Stimulated activated CD8-positive, alpha-beta memory T cell treated with anti-CD3 and anti-CD28 coated beads, Interleukin-7, amount 100 ng/mL, for 4 hours (primary cell): ENCODE measurements around the gene LSAMP.

ENCODE experiments used
- DNase-seq, 2 donors: peaks; one replicate each; pipeline ENCODE4 v3.0.0-alpha.2; 2020; ENCODE audit warnings: low read depth in 2 of 2

LSAMP gene

DNA sequence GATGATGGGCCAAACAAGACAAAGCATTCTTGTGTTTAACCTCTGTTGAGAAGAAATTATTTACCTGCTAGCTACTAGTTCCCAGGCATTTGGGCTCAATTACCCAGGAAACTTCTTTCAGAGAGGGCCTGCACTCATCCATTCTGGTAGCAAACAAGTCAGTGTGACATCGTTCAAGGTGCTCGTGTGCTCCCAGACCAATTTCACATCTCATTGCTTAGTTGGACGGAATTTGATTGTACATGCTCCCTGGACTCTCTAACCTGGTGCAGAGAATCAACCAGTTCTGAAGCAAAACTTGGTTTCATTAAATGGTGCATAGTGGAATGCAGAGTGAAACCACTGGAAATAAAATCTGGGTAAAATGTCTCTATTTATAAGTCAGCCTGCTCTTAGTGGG lies 392.7 kb downstream of the LSAMP start:
- DNase-seq: no peak

DNA sequence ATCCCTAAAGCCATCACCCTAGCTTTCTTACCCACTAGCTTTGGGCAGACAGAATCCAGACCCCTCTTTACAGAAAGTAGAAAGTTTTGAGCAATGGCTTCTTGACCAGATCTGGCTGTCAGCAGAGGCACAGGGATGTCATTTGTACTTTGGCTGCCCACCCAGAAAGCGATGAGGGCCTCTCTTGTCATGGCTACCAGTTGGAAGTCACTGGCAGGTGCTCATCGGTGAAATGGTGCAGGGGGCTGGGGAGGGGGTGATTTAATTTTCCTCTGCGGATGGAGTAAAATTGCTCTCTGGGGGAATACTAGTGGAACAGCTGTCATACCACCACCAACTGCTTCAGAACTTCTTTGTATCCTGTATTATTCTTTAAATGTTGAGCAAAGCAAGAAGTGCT lies 393.7 kb downstream of the LSAMP start:
- DNase-seq: no peak

DNA sequence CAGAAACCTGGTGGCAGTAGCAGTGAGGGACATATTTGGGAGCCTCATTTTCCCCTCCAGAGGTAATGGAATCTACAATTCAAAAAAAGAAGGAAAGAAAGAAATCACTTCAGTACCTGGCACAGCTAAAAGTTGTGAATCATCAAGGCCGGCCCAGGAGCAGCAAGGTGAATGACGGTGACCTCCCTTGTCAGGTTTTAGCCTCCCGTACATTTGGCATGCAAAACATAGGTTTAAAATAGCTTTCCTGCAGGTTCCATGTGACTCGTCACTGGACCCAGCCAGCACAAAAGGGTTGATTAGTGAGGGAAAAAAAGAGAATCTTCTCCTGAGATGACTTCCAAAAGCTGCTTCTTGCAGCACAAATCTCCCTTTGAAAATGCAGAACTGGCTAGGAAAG lies 394.2 kb downstream of the LSAMP start:
- DNase-seq: no peak

DNA sequence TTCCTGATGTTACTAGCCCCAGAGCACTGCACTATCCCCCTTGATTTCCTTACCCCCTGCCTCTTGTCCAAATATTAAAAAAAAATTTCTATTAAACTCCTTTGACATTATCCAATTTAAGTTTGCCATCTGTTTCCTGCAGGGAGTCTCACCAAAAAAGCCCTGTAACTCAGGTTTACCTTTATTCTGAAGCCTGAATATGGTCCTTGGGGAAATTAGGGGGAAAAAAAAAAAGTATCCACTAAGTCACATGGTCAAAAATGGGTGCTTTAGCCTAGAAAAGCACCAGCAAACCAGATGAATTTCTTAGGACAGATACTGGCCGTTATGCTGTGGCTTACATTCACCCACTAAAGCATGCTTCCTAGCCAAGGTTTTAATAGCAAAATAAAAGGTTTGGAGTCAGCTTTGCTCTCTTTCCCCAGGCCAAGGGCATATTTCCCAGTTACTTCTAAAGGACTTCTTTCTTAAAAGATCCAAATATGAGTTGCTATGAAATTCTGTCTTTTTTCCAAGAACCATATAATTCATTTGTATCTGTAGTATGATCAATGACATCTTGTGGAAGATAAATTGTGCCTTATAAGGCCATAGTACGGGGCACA lies 394.9 kb downstream of the LSAMP start:
- no peak for DNase-seq

DNA sequence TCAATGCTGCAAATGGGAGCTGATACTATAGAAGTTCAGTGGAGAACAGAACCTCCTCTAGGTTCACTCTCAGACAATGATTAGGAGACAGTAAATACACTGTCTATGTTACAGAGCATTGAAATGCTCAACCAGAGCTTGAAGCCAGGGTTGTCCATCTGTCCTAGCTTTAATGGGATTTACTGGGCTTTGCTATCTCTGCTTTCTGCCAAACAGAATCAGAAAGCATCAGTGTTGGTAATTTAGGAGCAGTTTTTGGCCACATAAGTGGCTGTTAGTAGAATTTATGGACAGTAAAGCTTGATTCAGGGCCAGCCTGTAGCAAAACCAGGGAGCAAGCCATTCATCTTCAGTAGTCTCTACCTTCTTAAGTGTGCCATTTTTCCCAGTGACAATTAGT lies 396.3 kb downstream of the LSAMP start:
- no peak for DNase-seq

DNA sequence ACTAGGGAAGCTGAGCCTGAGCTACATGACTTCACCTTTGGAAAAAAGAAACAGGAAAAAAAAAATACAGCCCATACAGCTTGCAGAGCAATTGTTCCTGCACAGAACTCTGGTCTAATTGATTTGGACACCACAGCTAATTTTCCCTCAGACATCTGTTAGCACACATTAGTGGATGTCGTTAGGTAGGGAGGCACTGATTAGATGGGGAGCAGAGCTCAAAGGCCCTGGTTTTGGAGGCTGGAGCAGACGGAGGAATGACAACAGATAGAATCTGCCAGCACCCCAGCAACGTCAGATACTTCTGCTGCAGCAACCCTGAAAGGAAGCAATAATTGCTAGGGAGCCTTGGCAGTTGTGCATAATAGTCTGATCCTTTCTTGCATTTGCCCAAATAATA lies 398.9 kb downstream of the LSAMP start:
- no peak for DNase-seq

DNA sequence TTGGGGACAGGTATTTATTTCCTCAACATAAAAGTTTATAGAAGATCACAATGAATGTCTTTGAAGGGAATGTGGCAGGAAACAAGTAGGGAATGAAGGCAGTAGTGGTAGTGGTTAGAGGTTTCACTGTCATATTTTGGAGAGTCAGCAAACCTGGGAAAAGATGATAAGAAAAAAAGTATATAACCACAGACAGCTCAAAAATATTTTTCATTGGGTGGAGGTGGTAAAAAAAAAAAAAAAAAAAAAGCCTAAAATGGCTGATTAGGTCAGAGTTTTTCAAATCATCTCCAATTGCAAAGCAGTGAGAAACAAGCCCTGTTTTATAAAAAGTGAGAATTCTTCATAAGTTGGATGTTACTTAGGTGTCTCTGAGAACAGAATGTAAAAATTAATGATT lies 400.0 kb downstream of the LSAMP start:
- no peak for DNase-seq

DNA sequence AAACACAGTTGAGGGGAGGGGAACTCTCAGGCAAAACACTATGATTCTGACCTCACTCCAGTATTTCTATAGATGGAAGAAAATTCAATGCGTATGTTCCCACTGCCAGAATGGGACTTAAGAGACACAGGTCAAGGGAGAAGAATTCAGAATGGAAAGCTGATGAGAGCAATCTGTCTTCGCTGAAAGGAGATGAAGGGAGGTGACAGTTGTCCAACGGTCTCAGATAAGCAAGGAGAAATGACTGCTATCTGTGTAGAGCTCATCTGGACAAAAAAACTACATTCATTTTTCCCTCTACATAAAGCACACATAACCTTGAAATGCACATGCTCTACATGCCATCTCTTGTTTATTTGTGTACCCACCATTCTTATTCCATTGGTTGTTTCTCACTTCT lies 405.1 kb downstream of the LSAMP start:
- no peak for DNase-seq

DNA sequence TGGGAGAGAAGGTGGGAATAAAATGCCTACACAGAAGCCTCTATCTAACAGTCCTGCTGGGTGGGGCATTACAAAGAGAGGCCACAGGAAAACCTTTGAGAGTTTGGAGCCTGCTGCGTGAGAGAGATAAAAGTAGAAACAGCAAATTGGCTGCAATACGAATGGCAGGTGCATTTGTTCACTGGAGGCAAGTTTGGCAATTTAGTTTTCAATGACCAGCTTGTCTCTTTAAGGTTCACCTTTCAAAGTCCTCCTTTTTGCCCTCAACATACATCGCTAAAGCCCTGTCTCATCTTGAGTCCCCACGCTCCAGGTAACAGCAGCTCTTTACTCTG lies 405.7 kb downstream of the LSAMP start:
- no peak for DNase-seq

DNA sequence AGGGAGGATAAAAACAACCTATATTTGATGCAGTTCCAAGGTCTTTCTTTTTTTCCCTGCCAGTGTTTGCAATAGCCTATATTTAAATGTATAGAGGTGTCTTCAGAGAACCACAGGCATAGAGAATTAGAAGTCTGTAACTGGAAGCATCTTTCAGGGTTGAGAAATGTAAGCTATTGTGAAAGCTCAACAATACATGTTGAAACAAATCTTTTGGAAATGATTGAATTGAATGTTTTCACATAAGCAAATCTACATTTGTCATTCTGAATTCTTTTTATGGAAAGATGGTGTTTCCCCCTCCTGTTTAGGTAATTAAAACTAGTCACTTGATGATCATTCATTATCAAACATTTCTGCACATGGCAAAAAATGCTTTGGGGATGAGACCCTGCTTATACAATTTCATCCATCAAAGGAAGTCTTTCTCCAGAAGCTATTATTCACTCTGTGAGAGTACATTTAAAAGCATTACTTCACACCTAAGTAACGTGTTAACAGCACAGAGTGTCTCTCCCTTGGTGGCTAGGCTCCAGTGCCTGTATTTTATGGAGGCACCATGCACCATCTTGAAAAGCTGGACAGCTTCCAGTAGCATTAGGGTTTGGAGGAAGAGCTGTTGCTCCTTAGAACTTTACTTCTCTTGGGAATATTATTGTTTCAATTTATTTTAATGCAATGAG lies 406.2 kb downstream of the LSAMP start:
- no peak for DNase-seq

DNA sequence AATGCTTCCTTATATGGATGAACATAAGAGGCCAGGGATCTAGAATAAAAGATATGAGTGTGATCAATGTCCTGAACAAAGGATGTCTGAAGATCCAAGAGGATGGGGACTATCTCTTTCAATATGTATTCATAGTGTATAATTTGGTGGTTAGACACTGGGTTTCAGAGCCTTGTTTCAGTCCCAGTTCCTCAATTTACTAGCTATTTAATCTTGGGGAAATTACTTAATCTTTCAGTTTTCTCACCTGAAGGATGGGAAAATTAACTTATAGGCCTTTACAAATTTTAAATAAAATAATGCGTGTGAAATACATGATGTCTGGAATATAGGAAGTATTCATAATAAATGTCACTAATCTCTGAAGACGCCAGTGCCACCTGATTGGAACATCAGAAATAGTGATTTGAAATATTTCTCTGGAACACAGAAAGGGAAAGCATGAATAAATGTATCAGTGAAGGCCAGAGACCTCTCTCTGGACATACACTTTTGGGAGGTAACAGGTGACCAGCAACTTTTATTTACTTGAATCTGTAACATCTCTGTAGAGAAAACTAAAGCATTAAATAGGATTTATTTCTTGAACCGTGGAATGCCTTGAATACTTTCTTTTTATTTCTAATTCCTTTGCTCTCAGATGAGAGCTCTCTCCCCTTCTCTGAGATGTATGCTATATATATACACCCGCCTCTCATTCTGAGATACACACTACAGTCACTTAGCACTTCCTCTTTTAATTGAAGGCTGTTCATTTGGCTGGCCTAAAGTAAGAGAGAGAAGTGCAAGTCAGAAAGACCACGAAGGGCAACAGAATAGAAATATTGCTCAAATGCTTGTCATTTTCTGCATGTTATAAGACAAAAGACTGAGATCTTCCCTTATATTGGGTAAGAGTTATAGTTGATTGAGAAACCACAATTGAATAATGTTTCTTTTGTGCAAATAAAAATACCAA lies 407.1 kb downstream of the LSAMP start:
- no peak for DNase-seq

DNA sequence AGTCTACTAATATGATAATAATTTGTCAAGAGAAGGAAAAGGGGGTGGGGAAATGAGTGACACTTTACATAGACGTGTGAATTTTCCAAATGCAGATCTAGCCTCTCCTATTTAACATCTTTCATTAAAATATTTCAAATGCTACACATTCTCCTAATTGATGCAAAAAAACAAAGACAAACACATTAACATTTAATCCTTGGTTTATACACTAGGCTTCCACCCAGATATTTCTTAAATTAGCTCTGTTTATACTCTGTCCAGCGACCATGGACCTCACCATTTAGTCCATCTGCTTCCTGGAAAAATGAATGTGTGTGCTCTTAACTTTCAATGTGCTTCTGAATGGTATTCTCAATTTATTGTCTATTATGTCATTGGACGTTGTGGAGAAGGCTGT lies 409.9 kb downstream of the LSAMP start:
- no peak for DNase-seq

DNA sequence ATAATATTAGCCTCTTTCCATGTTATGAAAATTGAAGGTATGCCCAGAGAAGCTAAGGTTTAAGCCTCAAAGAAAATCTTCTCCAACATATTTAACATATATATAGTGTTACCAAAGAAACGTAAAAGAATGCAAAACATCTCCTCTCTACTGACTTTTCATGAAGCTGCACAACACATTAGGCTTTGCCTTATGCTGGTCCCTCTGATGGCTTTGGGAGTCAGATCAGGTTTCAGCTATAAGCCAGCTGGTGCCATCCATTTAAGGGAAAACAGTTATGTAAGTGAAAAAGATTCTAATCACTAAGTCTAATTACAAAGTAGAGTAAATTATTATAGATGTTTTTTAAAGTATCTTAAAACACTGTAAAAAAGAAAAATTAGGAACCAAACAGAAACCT lies 410.5 kb downstream of the LSAMP start:
- DNase-seq: no peak

DNA sequence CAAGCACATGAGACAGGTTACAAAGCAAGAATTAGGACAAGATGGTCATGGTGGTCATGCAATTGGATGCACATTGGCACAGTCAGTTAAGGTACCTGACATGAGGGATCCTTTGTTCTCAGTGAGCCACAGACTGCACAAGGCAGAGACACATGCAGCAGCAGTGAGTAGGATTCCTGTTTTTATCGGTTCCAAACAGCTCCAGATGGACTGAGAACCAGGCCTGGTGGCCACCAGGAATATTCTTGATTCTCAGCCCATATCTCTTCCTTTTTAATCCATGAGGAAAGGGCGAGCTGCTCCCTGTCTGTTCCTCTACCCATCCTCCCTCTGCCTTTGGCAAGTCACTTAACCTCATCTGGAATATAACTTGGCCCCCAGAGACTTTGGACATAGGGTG lies 411.2 kb downstream of the LSAMP start:
- DNase-seq: no peak

DNA sequence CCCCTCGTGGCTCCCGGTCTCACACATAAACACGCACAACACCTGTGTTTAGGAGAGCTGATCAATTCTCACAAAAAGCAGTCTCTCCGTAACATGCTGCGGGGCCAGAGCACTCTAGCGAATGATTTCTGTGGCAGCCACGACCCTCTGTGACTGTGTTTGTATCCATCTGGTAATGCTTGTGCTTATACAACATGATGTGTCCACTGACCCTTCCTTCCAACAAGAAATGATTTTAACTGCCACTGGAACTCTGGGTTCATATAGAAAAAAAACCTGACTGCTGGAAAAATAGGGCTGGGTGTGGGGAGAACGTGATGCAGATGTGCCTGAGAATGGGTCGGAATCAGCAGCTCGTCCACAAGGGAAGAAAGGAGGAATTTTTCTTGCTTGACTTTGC lies 411.8 kb downstream of the LSAMP start:
- DNase-seq: no peak

DNA sequence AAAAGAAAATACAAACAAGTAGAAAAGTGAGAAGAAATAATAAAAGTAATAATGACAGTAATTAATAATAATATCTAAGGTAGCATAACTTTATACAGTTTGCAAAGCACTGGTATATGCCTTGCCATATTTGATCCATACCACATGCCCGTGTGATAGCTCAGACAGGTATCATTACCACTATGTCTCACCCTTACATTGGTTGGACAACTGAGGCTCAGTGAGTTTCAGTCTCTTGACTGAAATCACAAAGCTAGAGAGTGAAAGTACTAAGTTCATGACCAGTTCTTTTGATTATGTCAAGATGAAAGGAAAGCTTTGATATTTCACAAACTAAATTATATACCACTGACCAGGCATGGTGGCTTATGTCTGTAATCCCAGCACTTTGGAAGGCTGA lies 413.1 kb downstream of the LSAMP start:
- no peak for DNase-seq

DNA sequence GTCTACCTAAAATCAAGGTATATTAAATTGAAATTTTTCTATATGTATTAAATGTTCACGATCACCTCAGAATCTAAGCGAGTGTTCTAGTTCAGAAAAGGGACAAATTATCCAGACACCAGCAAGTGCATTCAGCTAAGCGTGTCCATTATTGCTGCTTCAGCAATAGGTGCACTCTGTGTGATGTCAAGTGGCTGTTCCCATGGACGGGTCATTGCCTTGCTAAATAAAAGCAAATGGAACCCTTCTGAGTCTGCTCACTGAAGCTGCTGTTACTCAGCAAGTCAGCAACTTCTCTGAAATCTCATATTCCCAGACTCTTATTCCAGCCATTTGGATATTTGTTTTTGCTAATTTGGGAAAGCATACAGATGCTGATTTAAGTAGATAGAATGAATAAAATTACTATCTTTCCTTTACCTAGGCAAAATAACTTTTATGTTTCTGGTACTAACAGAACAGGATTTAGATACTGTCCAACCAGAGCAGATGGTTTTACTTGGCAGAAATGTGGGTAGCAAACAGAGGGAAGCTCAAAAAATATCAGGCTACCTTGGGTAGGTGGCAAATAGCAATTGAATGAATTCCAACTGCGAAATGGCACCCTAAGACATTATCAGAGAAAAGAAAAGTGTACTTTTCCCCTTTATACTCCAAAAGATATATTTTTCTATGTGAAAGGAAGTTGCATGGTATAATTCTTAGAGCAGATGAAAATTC lies 415.0 kb downstream of the LSAMP start:
- no peak for DNase-seq

DNA sequence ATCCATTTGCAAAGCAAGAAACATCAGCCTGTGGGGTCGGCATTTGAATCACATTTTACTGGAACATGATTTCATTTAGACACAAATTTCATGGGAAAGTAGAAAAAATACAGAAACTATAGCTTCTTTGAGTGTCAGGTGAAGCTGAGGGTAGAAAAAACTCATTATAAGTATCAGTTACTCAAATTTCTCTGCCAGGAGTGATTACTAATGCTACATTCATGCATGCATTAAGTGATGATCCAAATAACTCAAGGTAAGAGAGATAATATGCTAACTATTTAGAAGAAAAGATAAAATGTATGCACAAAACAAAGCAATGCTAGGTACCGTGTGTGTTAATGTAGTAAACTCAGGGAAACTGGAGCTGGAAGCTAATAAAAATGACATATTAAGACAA lies 416.0 kb downstream of the LSAMP start:
- DNase-seq: no peak

DNA sequence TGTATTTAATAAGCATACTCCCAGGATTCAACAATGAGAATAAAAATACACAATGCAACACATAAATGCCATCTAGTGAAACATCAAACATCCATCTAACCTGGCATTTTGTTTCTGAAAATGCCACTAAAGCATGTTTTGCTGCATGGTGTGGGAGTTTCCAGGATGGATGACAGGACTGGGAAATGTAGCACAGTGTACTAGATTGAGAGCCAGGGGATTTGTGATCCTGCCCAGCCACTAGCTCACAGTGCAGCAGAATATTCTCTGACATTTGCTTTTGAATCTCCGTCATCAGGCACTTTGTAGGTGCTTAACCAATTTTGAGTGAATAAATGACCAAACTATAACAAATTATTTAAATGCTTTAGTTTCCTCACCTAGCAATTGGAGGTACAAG lies 417.1 kb downstream of the LSAMP start:
- no peak for DNase-seq

DNA sequence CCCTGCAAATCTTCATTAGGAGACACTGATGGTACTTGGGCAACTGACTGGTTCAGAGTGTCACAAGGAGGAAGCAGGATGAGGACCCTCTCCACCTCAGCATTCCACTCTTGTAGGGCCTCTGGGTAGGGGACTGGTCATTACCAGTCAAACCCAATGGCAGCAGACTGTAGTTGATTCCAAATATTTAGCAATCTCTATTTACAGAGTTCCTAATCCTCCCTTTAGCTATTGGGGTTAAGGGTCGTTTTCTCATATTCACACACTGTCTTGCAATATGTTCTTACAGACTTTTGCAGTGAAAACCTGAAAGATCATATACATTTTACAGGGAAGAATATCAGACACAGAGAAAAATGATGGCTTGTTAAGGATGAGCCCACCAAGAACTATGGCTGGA lies 424.3 kb downstream of the LSAMP start:
- no peak for DNase-seq

DNA sequence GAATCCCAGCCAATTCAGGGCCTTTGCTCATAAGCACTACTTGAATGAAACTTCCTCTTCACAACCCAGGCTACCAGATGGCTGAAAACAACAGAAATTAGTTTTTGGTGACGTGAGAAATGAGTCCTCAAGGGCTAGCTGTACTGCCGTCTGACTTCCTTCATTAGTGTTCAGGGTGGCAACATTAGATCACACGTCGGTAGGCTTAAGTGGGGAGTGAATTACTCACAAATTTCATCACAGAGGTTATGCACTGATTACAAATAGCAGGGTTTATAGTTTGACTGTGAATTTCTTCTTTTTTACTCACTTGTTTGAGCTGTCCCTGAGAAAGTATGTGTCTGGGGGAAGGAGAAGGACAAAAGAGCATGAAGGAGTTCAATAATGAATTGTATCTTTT lies 424.8 kb downstream of the LSAMP start:
- no peak for DNase-seq

DNA sequence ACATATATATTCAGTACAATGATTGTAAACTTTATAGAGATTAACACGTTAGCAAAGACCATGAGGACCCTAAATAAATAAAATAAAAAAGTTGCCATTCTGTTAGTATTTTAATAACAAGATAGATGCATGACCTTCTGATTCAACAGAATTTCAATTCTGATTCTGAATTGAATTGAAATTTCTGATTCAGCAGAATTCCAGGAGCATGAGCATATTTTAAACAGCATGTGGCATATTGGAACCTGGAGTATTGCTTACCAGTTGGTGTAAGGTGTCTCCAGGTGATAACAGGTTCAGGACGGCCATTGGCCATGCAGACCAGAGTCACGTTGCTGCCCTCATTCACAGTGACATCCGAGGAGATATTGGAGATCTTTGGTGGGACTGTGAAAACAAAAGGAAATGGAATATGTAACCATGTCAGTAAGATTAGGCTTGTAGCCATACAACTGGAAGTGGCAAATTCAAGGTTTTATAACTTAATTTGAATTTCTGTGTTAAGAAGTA lies 426.0 kb downstream of the LSAMP start:
- DNase-seq: no peak
